GM19238 (cell line): Measurements from ENCODE around the gene ARNT2.

Experiments used
- DNase-seq: peaks from one replicate; pipeline ENCODE4 v3.0.0; 2011; ENCODE audit warnings: low spot score; ENCODE audit not compliant: insufficient read length

ARNT2 gene

DNA sequence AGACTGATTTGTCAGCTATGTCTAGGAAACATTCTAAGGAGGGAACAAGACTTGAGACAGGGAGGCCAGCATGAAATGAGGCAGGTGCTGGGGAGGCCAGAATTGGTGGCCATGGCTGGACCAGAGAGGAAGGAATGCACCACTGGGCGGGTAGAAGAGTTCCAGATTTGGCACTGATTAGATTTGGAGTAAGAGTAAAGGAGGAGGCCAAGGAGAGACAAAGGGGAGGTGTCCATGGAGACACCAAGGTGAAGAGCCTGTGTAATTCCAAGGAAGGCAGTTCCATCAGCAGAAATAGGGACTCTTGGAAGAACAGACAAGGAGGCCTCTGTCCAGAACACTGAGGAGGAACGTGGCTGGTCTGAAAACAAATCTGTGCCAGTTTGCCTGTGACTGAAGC, 1.8 kb downstream of the ARNT2 start:
- DNase-seq = no peak

GRCh38 chr15:80411788-80412288, 7.7 kb downstream of the ARNT2 start:
- no peak for DNase-seq

DNA sequence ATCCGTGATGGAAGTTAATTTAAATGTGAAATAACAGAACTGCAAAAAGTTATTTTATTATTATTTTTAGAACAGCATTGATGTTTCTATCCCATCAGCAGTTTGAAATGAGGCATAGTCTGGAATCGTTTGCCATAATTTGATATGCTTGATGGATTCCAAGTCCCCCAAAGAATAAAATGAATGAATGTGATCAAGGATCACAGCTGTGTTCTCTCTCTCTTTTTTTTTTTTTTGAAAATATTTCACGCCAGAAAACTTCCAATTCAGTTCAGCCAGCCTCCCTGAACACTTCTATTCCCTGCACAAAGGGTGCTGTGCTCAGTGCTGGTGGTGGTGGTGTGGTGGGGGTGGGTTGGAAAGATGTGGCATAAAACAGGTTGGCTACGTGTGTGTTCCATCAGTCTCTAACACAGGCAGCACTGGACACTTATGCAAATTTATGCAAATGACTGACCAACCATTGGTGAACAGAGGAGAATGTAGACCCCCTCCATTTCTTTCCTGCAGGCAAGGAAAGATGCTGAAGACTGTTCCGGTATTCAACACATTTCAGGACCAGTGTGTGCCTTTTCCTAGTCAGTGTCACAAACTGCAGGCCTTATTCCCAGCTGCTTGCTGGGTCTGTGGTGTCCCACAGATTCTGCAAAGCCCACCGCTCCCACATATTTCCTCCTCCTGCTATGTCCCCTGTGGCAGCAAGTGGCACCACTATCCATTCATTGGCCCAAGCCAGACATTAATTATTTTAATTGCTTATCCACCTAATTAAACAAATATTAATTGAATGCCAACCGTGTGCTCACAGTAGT, 10.6 kb downstream of the ARNT2 start:
- DNase-seq = no peak

DNA sequence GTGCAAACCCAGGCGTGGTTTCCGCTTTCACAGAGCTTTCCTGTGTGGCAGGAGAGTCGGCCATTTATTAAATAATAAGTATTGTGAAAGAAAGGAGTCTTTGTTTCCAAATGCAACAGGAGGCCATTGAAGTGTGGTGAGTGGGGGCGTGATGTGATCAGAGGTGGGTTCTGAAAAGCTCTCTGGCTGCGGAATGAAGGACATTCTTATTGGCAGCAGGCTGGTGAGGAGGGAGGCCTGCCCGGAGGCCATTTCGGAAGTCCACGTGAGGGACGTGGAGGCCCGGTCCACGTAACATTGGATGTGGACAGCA, 11.1 kb downstream of the ARNT2 start:
- DNase-seq = no peak

DNA sequence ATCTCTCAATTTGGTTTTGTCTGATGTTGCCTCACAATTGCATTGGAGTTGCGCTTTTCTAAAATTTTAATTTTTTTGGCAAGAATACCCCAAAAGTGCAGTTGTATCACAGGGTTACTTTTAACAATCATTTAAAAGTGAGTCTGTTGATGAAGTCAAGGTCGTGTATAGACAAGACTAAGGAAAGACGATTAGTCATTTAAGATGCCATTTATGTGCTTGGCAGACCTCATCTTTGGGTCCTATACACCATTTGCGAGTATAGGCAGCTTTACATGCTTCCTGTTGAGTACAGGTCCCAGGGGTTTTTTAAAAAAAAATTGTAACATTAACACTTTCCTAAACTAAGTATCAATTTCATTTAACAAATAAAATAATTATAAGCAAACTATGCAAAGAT, 12.5 kb downstream of the ARNT2 start:
- DNase-seq = no peak

- no peak for DNase-seq
Observed at GRCh38 chr15:80418892-80419537, 14.8 kb downstream of the ARNT2 start.

GRCh38 chr15:80419546-80419945, 15.4 kb downstream of the ARNT2 start:
- DNase-seq = no peak

- no peak for DNase-seq
Observed at GRCh38 chr15:80420658-80421057, 16.5 kb downstream of the ARNT2 start.

GRCh38 chr15:80423215-80423614, 19.0 kb downstream of the ARNT2 start:
- DNase-seq = no peak

- DNase-seq = no peak
Observed at GRCh38 chr15:80424381-80424780, 20.2 kb downstream of the ARNT2 start.

- DNase-seq = no peak
Observed at GRCh38 chr15:80426316-80426715, 22.1 kb downstream of the ARNT2 start.

DNA sequence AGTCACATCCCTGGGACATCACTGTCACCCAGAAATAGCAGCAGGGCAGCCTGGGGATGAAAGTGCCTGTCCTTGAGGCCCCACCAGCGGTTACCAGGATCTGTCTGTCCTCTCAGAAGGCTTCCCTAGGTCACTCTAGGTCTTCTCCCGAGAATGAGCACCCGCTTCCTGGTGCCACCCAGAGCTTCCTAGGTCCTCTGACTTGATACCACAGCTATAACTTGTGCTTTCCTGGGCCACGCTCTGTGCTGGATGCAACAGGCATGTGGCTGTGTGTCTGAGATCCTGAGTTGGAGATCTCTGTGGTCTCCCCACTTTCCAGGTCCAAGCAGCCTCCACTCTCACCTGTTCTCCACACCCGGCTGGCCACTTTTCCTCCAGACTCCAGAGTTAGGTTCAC, 25.8 kb downstream of the ARNT2 start:
- DNase-seq = no peak

DNA sequence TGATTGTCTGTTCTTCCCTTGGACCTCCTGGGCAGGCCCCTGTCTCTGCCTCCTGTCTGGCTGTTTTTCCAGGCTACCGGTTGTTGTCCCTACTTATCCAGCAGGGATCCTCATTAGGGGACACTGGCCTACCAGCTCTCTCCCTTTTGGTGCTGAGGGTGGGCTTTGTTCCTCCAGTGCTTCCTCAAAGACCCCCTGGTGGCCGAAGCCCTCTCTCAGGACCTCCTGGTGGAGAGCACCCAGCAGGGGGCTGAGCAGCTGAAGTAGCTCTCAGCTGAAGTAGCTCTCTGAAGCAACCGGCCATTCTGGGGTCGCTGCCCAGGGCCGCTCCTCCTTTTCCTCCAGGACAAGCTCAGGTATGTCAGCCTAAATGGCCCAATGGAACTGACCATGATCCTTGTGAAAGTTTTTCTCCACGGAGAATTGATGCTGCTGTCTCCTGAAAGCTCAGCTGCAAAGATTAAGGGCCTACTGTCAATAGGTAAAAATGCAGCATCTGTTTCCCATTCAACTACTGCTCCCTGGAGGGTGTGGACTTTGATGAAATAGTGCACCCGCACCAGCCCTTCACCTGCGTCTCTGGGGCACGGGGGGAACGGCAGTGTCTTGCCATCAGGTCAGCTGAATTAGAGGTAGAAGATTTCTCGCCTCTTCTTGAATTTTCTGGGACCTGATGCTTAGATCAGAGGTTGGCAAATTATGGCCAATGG, 27.6 kb downstream of the ARNT2 start:
- DNase-seq = no peak

- DNase-seq = no peak
Observed at GRCh38 chr15:80432345-80432702, 28.1 kb downstream of the ARNT2 start.

- DNase-seq = no peak
Observed at GRCh38 chr15:80433836-80434235, 29.7 kb downstream of the ARNT2 start.

DNA sequence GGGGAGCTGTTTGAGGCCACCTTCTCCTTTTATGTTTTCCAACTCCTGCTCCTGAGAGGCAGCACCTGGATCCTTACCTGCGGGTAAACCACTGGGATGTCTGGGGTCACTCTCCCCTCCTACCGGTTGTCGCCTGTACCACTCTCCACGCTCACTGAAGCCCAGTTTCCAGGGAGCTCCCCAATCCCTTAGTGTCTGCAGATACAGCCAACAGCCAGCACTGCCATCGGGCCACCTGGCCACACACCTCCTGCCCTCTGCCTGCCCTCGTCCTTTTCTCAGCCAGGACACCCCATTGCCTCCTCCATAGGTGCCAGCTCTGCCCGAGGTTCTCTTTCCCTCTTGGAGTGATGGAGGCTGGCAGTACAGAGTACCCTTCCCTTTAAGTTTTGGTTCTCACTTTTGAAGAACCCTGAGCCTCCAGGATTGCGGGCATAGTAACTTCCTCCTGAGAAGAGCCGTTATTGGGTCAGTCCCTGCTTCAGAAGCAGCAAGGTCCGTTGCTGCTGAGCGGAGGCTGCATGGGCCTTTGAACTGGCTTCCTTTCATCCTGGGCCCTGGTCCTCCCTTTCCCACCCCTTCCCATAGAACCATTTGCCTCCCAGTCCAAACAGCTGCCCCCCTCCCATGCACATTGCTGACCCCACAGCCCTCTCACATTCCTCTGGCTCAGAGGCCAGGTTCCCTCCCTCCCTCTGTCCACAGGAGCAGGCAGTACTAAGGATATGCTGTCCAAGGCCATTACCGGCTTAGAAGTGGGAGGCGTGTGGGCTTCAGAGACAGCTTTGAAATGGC, 30.9 kb downstream of the ARNT2 start:
- DNase-seq = no peak

- no peak for DNase-seq
Observed at GRCh38 chr15:80436511-80437307, 32.5 kb downstream of the ARNT2 start.

DNA sequence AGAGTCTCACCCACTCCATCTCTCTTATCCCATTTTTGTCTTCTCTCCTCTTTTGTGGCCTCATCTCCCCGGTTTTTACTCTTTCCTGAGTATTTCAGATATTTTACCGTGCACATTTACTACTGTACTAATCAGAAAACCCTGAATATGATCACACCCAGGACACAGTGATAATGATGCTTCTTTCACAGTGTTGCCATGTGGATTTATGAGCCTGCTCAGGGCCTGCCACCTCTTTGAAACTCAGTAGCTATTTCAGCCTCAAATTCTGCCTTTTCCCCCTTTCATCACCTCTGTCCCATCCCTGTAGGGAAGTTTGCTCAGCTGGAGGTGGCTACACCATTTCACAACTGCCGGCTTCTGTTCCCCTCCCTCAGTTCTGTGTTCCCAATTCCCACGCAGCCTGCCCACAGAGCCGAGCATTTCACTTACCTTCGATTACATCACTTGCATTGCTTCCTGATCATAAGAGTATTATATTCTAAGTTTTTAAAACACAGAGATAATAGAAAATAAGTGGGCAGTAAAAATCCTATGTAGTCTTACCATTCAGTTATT, 33.2 kb downstream of the ARNT2 start:
- DNase-seq = no peak

DNA sequence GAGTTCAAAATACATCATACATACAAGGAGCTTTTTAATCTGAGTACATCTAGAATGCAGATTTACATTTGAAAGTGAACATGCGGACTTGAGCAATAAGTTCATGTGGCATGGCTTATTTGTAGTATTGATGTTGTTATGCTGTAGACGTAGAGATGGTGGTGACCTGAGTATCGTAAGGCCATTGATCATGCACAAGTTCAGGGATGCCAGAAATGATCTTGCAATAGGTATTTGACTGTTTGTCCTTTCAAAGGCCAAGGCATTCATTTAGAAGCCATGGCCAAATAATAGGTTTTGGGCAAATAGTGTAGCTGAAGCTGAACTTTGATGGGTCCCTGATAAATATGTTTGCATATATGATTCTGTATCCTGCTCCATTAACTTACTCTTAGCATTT, 35.0 kb downstream of the ARNT2 start:
- DNase-seq = no peak

DNA sequence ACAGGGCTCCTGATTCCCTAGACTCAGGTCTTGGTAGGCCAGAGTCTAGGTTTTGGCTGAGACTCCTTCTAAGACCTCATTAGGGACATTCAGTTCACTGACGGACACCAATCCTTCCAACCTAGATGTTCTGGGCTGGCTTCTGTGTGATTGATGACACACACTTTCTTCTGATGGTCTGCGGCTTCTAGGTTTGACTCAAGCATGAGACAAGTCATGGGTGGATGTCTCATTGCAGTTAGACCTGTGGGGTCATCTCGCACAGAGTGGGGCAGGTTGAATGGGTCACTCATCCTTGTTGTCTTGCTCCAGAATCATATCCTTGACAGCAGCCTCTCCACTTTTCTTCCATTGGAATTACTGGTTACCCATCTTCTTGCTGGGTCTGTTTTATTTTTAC, 35.8 kb downstream of the ARNT2 start:
- no peak for DNase-seq

DNA sequence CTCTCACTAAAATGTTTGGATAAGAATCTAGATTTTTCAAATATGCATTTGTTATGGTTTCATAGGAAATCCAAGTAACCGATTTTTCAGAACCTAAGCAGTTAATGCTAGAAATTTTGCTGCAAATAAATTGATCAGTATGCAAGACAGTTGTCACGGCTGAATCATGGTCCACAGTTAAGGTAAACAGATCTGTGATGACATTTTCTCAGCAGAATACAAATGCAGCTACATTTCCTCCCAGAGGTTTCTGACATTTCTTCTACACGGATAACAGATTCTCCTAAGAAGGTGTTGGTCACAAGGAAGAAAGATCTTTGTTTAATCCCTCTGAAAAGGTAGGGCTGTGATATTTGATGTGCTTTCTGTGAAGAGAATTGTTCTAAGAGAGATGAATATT, 36.9 kb downstream of the ARNT2 start:
- no peak for DNase-seq
